Thoracic aorta (tissue), 2 donors: ENCODE measurements around the gene ZDHHC8. TPM values are rescaled to one million over a fixed set of nuclear protein-coding genes. Genes with fewer than 3 reads are reported as not detected.

Source experiments
- ATAC-seq: fragments of 150-250 bp; one replicate; pipeline ENCODE4 v1.8.0; 2017; ENCODE audit warnings: low read depth; ENCODE audit not compliant: insufficient number of reproducible peaks, low FRiP score
- DNase-seq: peaks from one replicate; pipeline ENCODE4 v3.0.0-alpha.2; 2020; ENCODE audit warnings: low spot score
- H3K27ac ChIP-seq, 2 donors: fragments of 200-600 bp; sonication (generic); 1 replicate in 1 of 2; 2 replicates in 1 of 2; pipeline ENCODE4 v1.5.1; 2016; ENCODE audit warnings: mild to moderate bottlenecking in 2 of 2, moderate library complexity in 2 of 2
- H3K27me3 ChIP-seq: fragments of 200-600 bp; sonication (generic); replicated peaks from 2 replicates; pipeline ENCODE4 v1.6.0; 2016; ENCODE audit warnings: mild to moderate bottlenecking; ENCODE audit not compliant: insufficient read depth
- H3K36me3 ChIP-seq: fragments of 200-600 bp; sonication (generic); one replicate; pipeline ENCODE4 v1.5.1; 2016
- H3K4me1 ChIP-seq, 2 donors: fragments of 200-600 bp; sonication (generic); 1 replicate in 1 of 2; 2 replicates in 1 of 2; pipeline versions ENCODE4 v1.5.1 to v1.6.0; 2016; ENCODE audit warnings: low read depth in 2 of 2, mild to moderate bottlenecking in 1 of 2; ENCODE audit not compliant: control insufficient read depth in 1 of 2
- H3K4me3 ChIP-seq: fragments of 200-600 bp; sonication (generic); 2 replicates; pipeline ENCODE4 v1.5.1; 2016; ENCODE audit warnings: mild to moderate bottlenecking
- H3K9me3 ChIP-seq: fragments of 200-600 bp; sonication (generic); 2 replicates; pipeline ENCODE4 v1.5.1; 2016
- total RNA-seq, 2 donors: library from RNA; depleted of rRNA; stranded (reverse); fragments of >200 nt; gene quantifications; one replicate each; pipeline versions ENCODE4 v1.1.0 to v1.2.3, GENCODE V29; 2016
- TF ChIP-seq, protein P1 (sequence below): fragments of 200-600 bp; sonication (generic); IDR thresholded peaks from one replicate; pipeline ENCODE4 v1.5.1; 2019; ENCODE audit warnings: antibody characterized with exemption

The ZDHHC8 gene
- total RNA-seq, 2 donors from 2014 or later: 14.8 to 49.8 TPM

DNA sequence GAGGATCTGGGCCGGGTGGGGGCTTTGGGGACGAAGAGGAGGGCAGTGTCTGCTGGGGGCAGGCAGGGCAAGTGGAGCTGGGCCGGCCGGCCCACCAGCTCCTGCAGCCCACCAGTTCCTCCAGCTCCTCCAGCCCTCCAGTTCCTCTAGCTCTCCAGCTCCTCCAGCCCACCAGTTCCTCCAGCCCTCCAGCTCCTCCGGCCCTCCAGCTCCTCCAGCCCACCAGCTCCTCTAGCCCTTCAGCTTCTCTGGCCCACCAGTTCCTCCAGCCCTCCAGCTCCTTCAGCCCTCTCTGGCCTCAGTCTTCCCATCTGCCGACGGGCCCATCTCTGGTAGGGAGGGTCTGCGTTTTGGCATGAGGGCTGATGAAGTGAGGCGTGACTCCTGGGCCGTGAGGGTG lies 28.4 kb downstream of the ZDHHC8 start:
- Histone ChIP-seq H3K27ac (no peak overlapping the region), H3K4me3 (no peak overlapping the region), H3K4me1 (no peaks in the 10 kb centered on the region), H3K36me3 (no peaks in the 10 kb centered on the region), H3K27me3 (no peaks in the 10 kb centered on the region), H3K9me3 (no peaks in the 10 kb centered on the region)
- TF ChIP-seq, protein P1, sequence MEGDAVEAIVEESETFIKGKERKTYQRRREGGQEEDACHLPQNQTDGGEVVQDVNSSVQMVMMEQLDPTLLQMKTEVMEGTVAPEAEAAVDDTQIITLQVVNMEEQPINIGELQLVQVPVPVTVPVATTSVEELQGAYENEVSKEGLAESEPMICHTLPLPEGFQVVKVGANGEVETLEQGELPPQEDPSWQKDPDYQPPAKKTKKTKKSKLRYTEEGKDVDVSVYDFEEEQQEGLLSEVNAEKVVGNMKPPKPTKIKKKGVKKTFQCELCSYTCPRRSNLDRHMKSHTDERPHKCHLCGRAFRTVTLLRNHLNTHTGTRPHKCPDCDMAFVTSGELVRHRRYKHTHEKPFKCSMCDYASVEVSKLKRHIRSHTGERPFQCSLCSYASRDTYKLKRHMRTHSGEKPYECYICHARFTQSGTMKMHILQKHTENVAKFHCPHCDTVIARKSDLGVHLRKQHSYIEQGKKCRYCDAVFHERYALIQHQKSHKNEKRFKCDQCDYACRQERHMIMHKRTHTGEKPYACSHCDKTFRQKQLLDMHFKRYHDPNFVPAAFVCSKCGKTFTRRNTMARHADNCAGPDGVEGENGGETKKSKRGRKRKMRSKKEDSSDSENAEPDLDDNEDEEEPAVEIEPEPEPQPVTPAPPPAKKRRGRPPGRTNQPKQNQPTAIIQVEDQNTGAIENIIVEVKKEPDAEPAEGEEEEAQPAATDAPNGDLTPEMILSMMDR: no peak
- ATAC-seq (no peak), DNase-seq (no peak)

DNA sequence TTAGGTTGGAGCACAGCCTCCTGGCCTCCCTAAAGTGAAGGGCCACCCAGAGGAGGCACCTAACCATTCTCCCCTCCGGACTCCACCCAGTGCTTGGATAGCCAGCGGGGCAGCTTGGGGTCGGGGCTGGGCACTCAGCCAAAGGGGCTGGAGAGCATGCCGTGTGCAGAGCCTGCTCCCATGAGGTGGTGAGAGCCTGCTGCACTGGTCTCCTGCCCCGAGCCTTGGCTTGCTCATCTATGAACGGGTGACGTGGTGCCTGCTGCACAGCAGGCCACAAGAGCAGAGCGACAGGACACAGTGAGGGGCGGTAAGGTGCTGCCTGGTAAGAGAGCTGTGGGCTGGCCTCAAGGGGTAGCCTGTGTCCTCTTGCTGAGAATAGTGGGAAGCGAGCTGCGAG lies 33.3 kb downstream of the ZDHHC8 start:
- Histone ChIP-seq H3K27me3 (no peaks in the 10 kb centered on the region), H3K36me3 (no peaks in the 10 kb centered on the region), H3K9me3 (no peaks in the 10 kb centered on the region), H3K27ac (no peak overlapping the region), H3K4me3 (no peak overlapping the region), H3K4me1 (no peaks in the 10 kb centered on the region)
- DNase-seq (no peak), ATAC-seq (no peak)
- TF ChIP-seq, protein P1: no peak

- H3K27me3 ChIP-seq: no peaks in the 10 kb centered on the region
- DNase-seq (no peak), ATAC-seq (no peak)
- TF ChIP-seq, protein P1: no peak
- no peaks in the 10 kb centered on the region for H3K36me3 ChIP-seq
- no peak overlapping the region for H3K27ac ChIP-seq
- no peaks in the 10 kb centered on the region for H3K4me1 ChIP-seq
- H3K9me3 ChIP-seq: no peaks in the 10 kb centered on the region
- no peak overlapping the region for H3K4me3 ChIP-seq
Measured at GRCh38 chr22:20165421-20165820, 33.8 kb downstream of the ZDHHC8 start.

DNA sequence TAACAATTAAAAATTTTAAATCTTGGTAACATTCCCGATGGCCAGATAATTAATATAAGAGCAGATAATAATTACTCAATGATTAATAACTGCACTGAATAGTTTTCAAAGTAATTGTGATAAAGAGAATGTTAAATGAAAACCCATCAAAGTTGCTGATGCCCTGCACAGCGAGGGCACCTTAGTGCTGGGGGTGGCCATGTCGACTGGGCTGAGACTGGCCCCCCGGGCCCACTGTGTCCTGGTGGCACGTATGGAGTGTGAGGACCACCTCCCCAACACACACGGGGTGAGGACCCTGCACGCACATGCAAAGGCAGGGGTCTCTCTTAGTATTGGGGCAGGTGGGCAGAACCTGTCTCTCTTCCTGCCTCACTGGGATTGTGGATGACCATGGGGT lies 34.3 kb downstream of the ZDHHC8 start:
- H3K27ac ChIP-seq: no peak overlapping the region
- TF ChIP-seq, protein P1: no peak
- H3K4me1 ChIP-seq: no peaks in the 10 kb centered on the region
- no peak overlapping the region for H3K4me3 ChIP-seq
- DNase-seq: no peak
- no peaks in the 10 kb centered on the region for H3K9me3 ChIP-seq
- no peak for ATAC-seq
- no peaks in the 10 kb centered on the region for H3K36me3 ChIP-seq
- no peaks in the 10 kb centered on the region for H3K27me3 ChIP-seq

GRCh38 chr22:20166703-20167102 lies 35.1 kb downstream of the ZDHHC8 start:
- H3K27me3 ChIP-seq: no peaks in the 10 kb centered on the region
- TF ChIP-seq, protein P1: no peak
- no peak for DNase-seq
- no peaks in the 10 kb centered on the region for H3K9me3 ChIP-seq
- no peak overlapping the region for H3K27ac ChIP-seq
- H3K4me1 ChIP-seq: no peaks in the 10 kb centered on the region
- no peak overlapping the region for H3K4me3 ChIP-seq
- ATAC-seq: no peak
- H3K36me3 ChIP-seq: no peaks in the 10 kb centered on the region
